Measurements from ENCODE around the gene PRDM16. TPM values are rescaled to one million over a fixed set of nuclear protein-coding genes. Genes with fewer than 3 reads are reported as not detected.

PRDM16 gene
- total and polyA plus RNA-seq, 2 donors (not counting 1 experiment from before 2014, with no cell fraction given): 0.03 to 0.12 TPM

- ChIA-PET POLR2A (no interaction called here), CTCF (no interaction called here)
- Histone ChIP-seq H2AFZ (ENCODE audit: insufficient read depth, low read depth, low read length, poor library complexity, severe bottlenecking) (no peak overlapping the region), H3K4me2 (replicated peaks; ENCODE audit: low read depth, low read length, poor library complexity, severe bottlenecking) (no peak overlapping the region), H3K27ac (ENCODE audit: low read length in 2 of 2) (no peak overlapping the region), H3K4me1 (ENCODE audit: control insufficient read depth in 2 of 2, insufficient read depth in 2 of 2, low read length in 2 of 2) (no peaks in the 10 kb centered on the region), H3K9ac (ENCODE audit: low read length) (no peak overlapping the region), H3K27me3 (replicated peaks in 1 of 4; ENCODE audit: control extremely low read depth in 1 of 4, control insufficient read depth in 3 of 4, insufficient read depth in 4 of 4, low read length in 3 of 4) (no peaks in the 10 kb centered on the region), H3K9me3 (ENCODE audit: control extremely low read depth in 1 of 3, control insufficient read depth in 2 of 3, insufficient read depth in 1 of 3, low read length in 2 of 3) (peaks cover 0 to 6% (median 0%) of the 10 kb centered on the region in 3 donors), H3K79me2 (ENCODE audit: control insufficient read depth, insufficient read depth, low read length) (no peaks in the 10 kb centered on the region), H3K4me3 (ENCODE audit: control extremely low read depth in 1 of 5, extremely low read depth in 1 of 5, insufficient read depth in 1 of 5, low read depth in 2 of 5, low read length in 4 of 5) (no peak overlapping the region), H4K20me1 (ENCODE audit: control insufficient read depth, insufficient read depth, low read length, poor library complexity, severe bottlenecking) (no peaks in the 10 kb centered on the region), H3K36me3 (replicated peaks in 1 of 2; ENCODE audit: control extremely low read depth in 1 of 2, control insufficient read depth in 1 of 2, extremely low read depth in 1 of 2, insufficient read depth in 2 of 2, low read length in 1 of 2) (no peaks in the 10 kb centered on the region)
- Mint-ChIP-seq H3K27ac (no peak overlapping the region), H3K4me1 (no peaks in the 10 kb centered on the region), H3K9me3 (ENCODE audit: insufficient read depth) (peaks cover 3% of the 10 kb centered on the region), H3K4me3 (no peak overlapping the region), H3K27me3 (no peaks in the 10 kb centered on the region)
- WGBS (ENCODE audit: insufficient coverage): 91% methylated on average over 25 of the region's 26 CpGs
- TF ChIP-seq EZH2 (IDR thresholded peaks at IDR 0.05; ENCODE audit: borderline replicate concordance, insufficient read depth, low read depth, low read length, poor library complexity, severe bottlenecking) (no peak), CTCF (IDR thresholded peaks at IDR 0.05) (no peak)
- ATAC-seq (ENCODE audit: low read depth) (no peak), DNase-seq (no peak)
- intact Hi-C loops (cut with micrococcal nuclease): no loop called here
Observed at GRCh38 chr1:3262681-3263286, 193.8 kb downstream of the PRDM16 start.

- Histone ChIP-seq H3K4me3 (ENCODE audit: control extremely low read depth in 1 of 5, extremely low read depth in 1 of 5, insufficient read depth in 1 of 5, low read depth in 2 of 5, low read length in 4 of 5) (no peak overlapping the region), H3K9me3 (ENCODE audit: control extremely low read depth in 1 of 3, control insufficient read depth in 2 of 3, insufficient read depth in 1 of 3, low read length in 2 of 3) (peaks cover 0 to 6% (median 0%) of the 10 kb centered on the region in 3 donors), H3K79me2 (ENCODE audit: control insufficient read depth, insufficient read depth, low read length) (no peaks in the 10 kb centered on the region), H4K20me1 (ENCODE audit: control insufficient read depth, insufficient read depth, low read length, poor library complexity, severe bottlenecking) (no peaks in the 10 kb centered on the region), H3K27me3 (replicated peaks in 1 of 4; ENCODE audit: control extremely low read depth in 1 of 4, control insufficient read depth in 3 of 4, insufficient read depth in 4 of 4, low read length in 3 of 4) (no peaks in the 10 kb centered on the region), H3K4me2 (replicated peaks; ENCODE audit: low read depth, low read length, poor library complexity, severe bottlenecking) (no peak overlapping the region), H3K9ac (ENCODE audit: low read length) (no peak overlapping the region), H2AFZ (ENCODE audit: insufficient read depth, low read depth, low read length, poor library complexity, severe bottlenecking) (no peak overlapping the region), H3K27ac (ENCODE audit: low read length in 2 of 2) (no peak overlapping the region), H3K36me3 (replicated peaks in 1 of 2; ENCODE audit: control extremely low read depth in 1 of 2, control insufficient read depth in 1 of 2, extremely low read depth in 1 of 2, insufficient read depth in 2 of 2, low read length in 1 of 2) (no peaks in the 10 kb centered on the region), H3K4me1 (ENCODE audit: control insufficient read depth in 2 of 2, insufficient read depth in 2 of 2, low read length in 2 of 2) (no peaks in the 10 kb centered on the region)
- ChIA-PET CTCF (no interaction called here), POLR2A (no interaction called here)
- intact Hi-C loops (cut with micrococcal nuclease): no loop called here
- 90% methylated on average over 10 of the region's 10 CpGs for WGBS (ENCODE audit: insufficient coverage)
- H3K4me3 Mint-ChIP-seq: no peak overlapping the region
- H3K27ac Mint-ChIP-seq: no peak overlapping the region
- ATAC-seq (ENCODE audit: low read depth) (no peak), DNase-seq (no peak)
- H3K9me3 Mint-ChIP-seq (ENCODE audit: insufficient read depth): peaks cover 3% of the 10 kb centered on the region
- H3K4me1 Mint-ChIP-seq: no peaks in the 10 kb centered on the region
- no peak for TF ChIP-seq EZH2 (IDR thresholded peaks at IDR 0.05; ENCODE audit: borderline replicate concordance, insufficient read depth, low read depth, low read length, poor library complexity, severe bottlenecking)
- no peak for TF ChIP-seq CTCF (IDR thresholded peaks at IDR 0.05)
- H3K27me3 Mint-ChIP-seq: no peaks in the 10 kb centered on the region
Observed at GRCh38 chr1:3263790-3264189, 194.8 kb downstream of the PRDM16 start.
